Stimulated activated CD4-positive, alpha-beta T cell treated with anti-CD3 and anti-CD28 coated beads, TNF-alpha, amount 100 ng/mL, for 4 hours (primary cell): ENCODE data around the gene SLC7A11.
"Not testable (repeated sequence)": the region's sequence is repeated elsewhere in the genome, so short reads cannot be mapped to it uniquely, and the experiment has no call there.

Source experiments
- DNase-seq, 3 experiments: peaks; one replicate each; pipeline ENCODE4 v3.0.0-alpha.2; 2020; ENCODE audit warnings: low read depth in 3 of 3

The SLC7A11 gene

GRCh38 chr4:138243369-138243768 lies 1.2 kb upstream of the SLC7A11 start:
- DNase-seq = no peak

- DNase-seq = no peak
These were observed 646 bp upstream of the SLC7A11 start for GRCh38 chr4:138242834-138243156.

GRCh38 chr4:138241281-138242075 lies 671 bp downstream of the SLC7A11 start:
- DNase-seq = no peak

GRCh38 chr4:138239491-138239890 lies 2.7 kb downstream of the SLC7A11 start:
- no peak for DNase-seq

GRCh38 chr4:138238521-138239292 lies 3.4 kb downstream of the SLC7A11 start:
- no peak for DNase-seq

- DNase-seq = not testable (repeated sequence)
These were observed 5.0 kb downstream of the SLC7A11 start for GRCh38 chr4:138237132-138237531.

GRCh38 chr4:138236037-138236436 lies 6.1 kb downstream of the SLC7A11 start:
- DNase-seq = no peak

- DNase-seq = no peak
These were observed 6.7 kb downstream of the SLC7A11 start for GRCh38 chr4:138235419-138235952.

- no peak for DNase-seq
These were observed 7.9 kb downstream of the SLC7A11 start for GRCh38 chr4:138234248-138234647.

- no peak for DNase-seq
These were observed 8.7 kb downstream of the SLC7A11 start for GRCh38 chr4:138233313-138234034.

- no peak for DNase-seq
These were observed 9.8 kb downstream of the SLC7A11 start for GRCh38 chr4:138232364-138232763.

- DNase-seq = no peak
These were observed 12.1 kb downstream of the SLC7A11 start for GRCh38 chr4:138230048-138230447.

- DNase-seq = no peak
These were observed 13.0 kb downstream of the SLC7A11 start for GRCh38 chr4:138229160-138229559.

- DNase-seq = no peak
These were observed 15.8 kb downstream of the SLC7A11 start for GRCh38 chr4:138226351-138226750.

GRCh38 chr4:138225477-138225876 lies 16.7 kb downstream of the SLC7A11 start:
- no peak for DNase-seq

GRCh38 chr4:138224614-138225013 lies 17.5 kb downstream of the SLC7A11 start:
- no peak for DNase-seq

GRCh38 chr4:138223231-138223910 lies 18.8 kb downstream of the SLC7A11 start:
- no peak for DNase-seq

GRCh38 chr4:138222046-138222445 lies 20.1 kb downstream of the SLC7A11 start:
- no peak for DNase-seq

- no peak for DNase-seq
These were observed 23.2 kb downstream of the SLC7A11 start for GRCh38 chr4:138218976-138219375.

GRCh38 chr4:138217567-138217966 lies 24.6 kb downstream of the SLC7A11 start:
- no peak for DNase-seq

- no peak for DNase-seq
These were observed 25.8 kb downstream of the SLC7A11 start for GRCh38 chr4:138216272-138216867.
